ENCODE results near the gene EIF3B. TPM values are rescaled to one million over a fixed set of nuclear protein-coding genes. Genes with fewer than 3 reads are reported as not detected.

EIF3B gene
- total and polyA plus RNA-seq, 12 donors, result 81.4 to 183 (median 110) TPM

- 89 to 94% (median 92%) methylated on average over 9 to 20 of the region's 20 CpGs for WGBS, 4 donors
- H3K9me3 ChIP-seq (replicated peaks in 1 of 3), result no peaks in the 10 kb centered on the region
- no peak for TF ChIP-seq POLR2A (IDR thresholded peaks at IDR 0.05)
- TF ChIP-seq CTCF (IDR thresholded peaks at IDR 0.05), result no peak
- peaks cover 0 to 8% of the 10 kb centered on the region in 2 donors for H3K4me1 ChIP-seq (replicated peaks in 1 of 2)
- no peak overlapping the region for H3K4me3 ChIP-seq
- intact Hi-C loops (cut with DNase I), result no loop called here
- no peak for DNase-seq
- no peak overlapping the region for H3K27ac ChIP-seq
- H3K27me3 ChIP-seq, result no peaks in the 10 kb centered on the region
- H3K36me3 ChIP-seq (replicated peaks in 1 of 2), result peaks cover 0 to 65% of the 10 kb centered on the region in 2 donors
These were observed 24.5 kb downstream of the EIF3B start for GRCh38 chr7:2379161-2379560.

- no peak for TF ChIP-seq POLR2A (IDR thresholded peaks at IDR 0.05)
- no peak for TF ChIP-seq CTCF (IDR thresholded peaks at IDR 0.05)
- peaks cover 0 to 57% of the 10 kb centered on the region in 2 donors for H3K36me3 ChIP-seq (replicated peaks in 1 of 2)
- intact Hi-C loops (cut with DNase I), result no loop called here
- H3K9me3 ChIP-seq (replicated peaks in 1 of 3), result no peaks in the 10 kb centered on the region
- no peak overlapping the region for H3K27ac ChIP-seq
- H3K27me3 ChIP-seq, result no peaks in the 10 kb centered on the region
- 91 to 96% (median 93%) methylated on average over 10 to 34 of the region's 34 CpGs for WGBS, 4 donors
- DNase-seq, result no peak
- peaks cover 0 to 8% of the 10 kb centered on the region in 2 donors for H3K4me1 ChIP-seq (replicated peaks in 1 of 2)
- H3K4me3 ChIP-seq, result no peak overlapping the region
These were observed 25.3 kb downstream of the EIF3B start for GRCh38 chr7:2379821-2380450.

- no peak for DNase-seq
- WGBS, 4 donors, result 91 to 97% (median 94%) methylated on average over 17 to 23 of the region's 23 CpGs
- H3K9me3 ChIP-seq (replicated peaks in 1 of 3), result no peaks in the 10 kb centered on the region
These were observed 25.8 kb downstream of the EIF3B start for GRCh38 chr7:2380461-2380860.

GRCh38 chr7:2381227-2381626 lies 26.6 kb downstream of the EIF3B start:
- H3K9me3 ChIP-seq (replicated peaks in 1 of 3), result no peaks in the 10 kb centered on the region
- peaks cover 0 to 44% of the 10 kb centered on the region in 2 donors for H3K36me3 ChIP-seq (replicated peaks in 1 of 2)
- DNase-seq, result no peak
- intact Hi-C loops (cut with DNase I), result no loop called here
- 52 to 79% (median 60%) methylated on average over 3 to 5 of the region's 5 CpGs for WGBS, 4 donors
- no peak overlapping the region for H3K4me3 ChIP-seq
- peaks cover 0 to 8% of the 10 kb centered on the region in 2 donors for H3K4me1 ChIP-seq (replicated peaks in 1 of 2)
- TF ChIP-seq POLR2A (IDR thresholded peaks at IDR 0.05) (no peak), CTCF (IDR thresholded peaks at IDR 0.05) (no peak)
- no peaks in the 10 kb centered on the region for H3K27me3 ChIP-seq
- H3K27ac ChIP-seq, result no peak overlapping the region

More at GRCh38 chr7:2380461-2380860, 25.8 kb downstream of the EIF3B start:
- H3K27ac ChIP-seq, result no peak overlapping the region
- TF ChIP-seq CTCF (IDR thresholded peaks at IDR 0.05), result no peak
- TF ChIP-seq POLR2A (IDR thresholded peaks at IDR 0.05), result no peak
- H3K4me3 ChIP-seq, result no peak overlapping the region
- H3K4me1 ChIP-seq (replicated peaks in 1 of 2), result peaks cover 0 to 8% of the 10 kb centered on the region in 2 donors
- intact Hi-C loops (cut with DNase I), result no loop called here
- peaks cover 0 to 52% of the 10 kb centered on the region in 2 donors for H3K36me3 ChIP-seq (replicated peaks in 1 of 2)
- no peaks in the 10 kb centered on the region for H3K27me3 ChIP-seq

Measured in adrenal gland (tissue), 12 donors.